Peyer's patch (tissue), 4 donors: ENCODE results near the gene CLDN4. TPM values are rescaled to one million over a fixed set of nuclear protein-coding genes. Genes with fewer than 3 reads are reported as not detected.

Experiments
- DNase-seq, 3 donors: peaks; one replicate each; pipeline ENCODE4 v3.0.0-alpha.2; 2017 to 2019
- H3K27ac ChIP-seq, 4 donors: fragments of 200-600 bp; sonication (generic); one replicate each; pipeline ENCODE4 v1.5.1; 2016 to 2019
- H3K27me3 ChIP-seq, 2 donors: fragments of 200-600 bp; sonication (generic); one replicate each; pipeline ENCODE4 v1.5.1; 2019
- H3K36me3 ChIP-seq, 3 donors: fragments of 200-600 bp; sonication (generic); one replicate each; pipeline ENCODE4 v1.5.1; 2016 to 2019
- H3K4me1 ChIP-seq, 4 donors: fragments of 200-600 bp; sonication (generic); one replicate each; pipeline ENCODE4 v1.5.1; 2016 to 2019
- H3K4me3 ChIP-seq, 4 donors: fragments of 200-600 bp; sonication (generic); 1 replicate in 3 of 4; 2 replicates in 1 of 4; pipeline ENCODE4 v1.5.1; 2016 to 2019; ENCODE audit warnings: mild to moderate bottlenecking in 1 of 4
- H3K9me3 ChIP-seq, 4 donors: fragments of 200-600 bp; sonication (generic); one replicate each; pipeline ENCODE4 v1.5.1; 2016 to 2019; ENCODE audit warnings: mild to moderate bottlenecking in 1 of 4
- POLR2A ChIP-seq, 2 donors: fragments of 450-650 bp; IDR thresholded peaks; one replicate each; pipeline ENCODE4 v1.5.1; 2017; ENCODE audit warnings: antibody characterized with exemption in 2 of 2, mild to moderate bottlenecking in 2 of 2, moderate library complexity in 2 of 2
- total RNA-seq, 4 donors: library from RNA; depleted of rRNA; stranded (reverse); fragments of >200 nt; gene quantifications; one replicate each; pipeline ENCODE4 v1.1.0, GENCODE V29; 2016
- TF ChIP-seq, protein P1 (sequence below), 6 experiments: fragments of 450-650 bp in 4 of 6; fragments of 200-600 bp in 2 of 6; sonication (generic) in 1 of 6; IDR thresholded peaks; one replicate each; pipeline ENCODE4 v1.5.1; 2017 to 2019; ENCODE audit warnings: antibody characterized with exemption in 6 of 6, mild to moderate bottlenecking in 3 of 6, moderate library complexity in 1 of 6

The CLDN4 gene
- total RNA-seq, 4 donors from 2014 or later, result 83.3 to 551 (median 450) TPM

DNA sequence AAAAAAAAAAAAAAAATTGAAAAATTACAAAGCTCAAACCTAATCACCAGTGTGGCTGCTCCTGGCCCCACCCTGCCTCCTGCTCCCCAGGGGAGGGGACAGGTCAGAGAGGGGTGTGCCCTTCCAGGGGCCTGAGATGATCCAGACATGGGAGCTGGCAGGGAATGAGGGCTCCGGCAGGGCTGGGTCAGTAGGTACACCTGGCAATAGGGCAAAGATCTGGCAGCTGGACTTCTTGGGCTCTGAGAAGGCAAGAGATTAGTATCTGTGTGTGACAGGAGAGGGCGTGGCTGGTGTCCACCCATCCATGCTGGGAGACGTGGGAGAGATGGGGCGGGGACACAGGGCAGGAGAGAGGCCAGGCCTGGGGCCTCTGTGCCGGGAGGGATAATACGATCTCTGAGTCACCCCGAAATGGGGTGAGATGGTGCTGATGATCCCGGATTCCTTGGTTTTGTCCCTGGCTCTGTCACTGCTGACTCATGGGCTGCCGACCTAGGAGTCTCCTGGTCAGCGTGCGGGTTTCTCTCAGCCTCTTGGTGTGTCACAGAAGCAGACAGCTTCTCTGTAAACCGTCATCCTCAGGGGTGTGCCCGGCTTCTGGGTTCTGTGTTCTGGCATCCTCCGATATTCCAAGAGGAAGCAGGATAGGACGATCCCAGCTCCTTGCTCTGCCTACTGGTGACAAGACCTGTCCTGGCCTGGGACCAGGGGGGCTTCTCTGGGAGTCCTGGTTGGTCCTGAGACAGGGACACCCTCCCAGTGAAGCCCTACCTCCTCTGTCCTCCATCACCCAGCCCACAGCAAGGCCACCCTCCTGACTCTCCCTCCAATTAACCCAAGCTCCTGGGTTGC, 8.2 kb upstream of the CLDN4 start:
- Histone ChIP-seq H3K36me3 (no peaks in the 10 kb centered on the region), H3K4me3 (peak overlapping the region in 1 of 4 donors; percentile 23), H3K27me3 (no peaks in the 10 kb centered on the region), H3K4me1 (peaks cover 0 to 40% (median 9%) of the 10 kb centered on the region in 4 donors), H3K27ac (peak overlapping the region in 3 of 4 donors; percentile 78 to 96 (median 94)), H3K9me3 (no peaks in the 10 kb centered on the region)
- TF ChIP-seq, protein P1, sequence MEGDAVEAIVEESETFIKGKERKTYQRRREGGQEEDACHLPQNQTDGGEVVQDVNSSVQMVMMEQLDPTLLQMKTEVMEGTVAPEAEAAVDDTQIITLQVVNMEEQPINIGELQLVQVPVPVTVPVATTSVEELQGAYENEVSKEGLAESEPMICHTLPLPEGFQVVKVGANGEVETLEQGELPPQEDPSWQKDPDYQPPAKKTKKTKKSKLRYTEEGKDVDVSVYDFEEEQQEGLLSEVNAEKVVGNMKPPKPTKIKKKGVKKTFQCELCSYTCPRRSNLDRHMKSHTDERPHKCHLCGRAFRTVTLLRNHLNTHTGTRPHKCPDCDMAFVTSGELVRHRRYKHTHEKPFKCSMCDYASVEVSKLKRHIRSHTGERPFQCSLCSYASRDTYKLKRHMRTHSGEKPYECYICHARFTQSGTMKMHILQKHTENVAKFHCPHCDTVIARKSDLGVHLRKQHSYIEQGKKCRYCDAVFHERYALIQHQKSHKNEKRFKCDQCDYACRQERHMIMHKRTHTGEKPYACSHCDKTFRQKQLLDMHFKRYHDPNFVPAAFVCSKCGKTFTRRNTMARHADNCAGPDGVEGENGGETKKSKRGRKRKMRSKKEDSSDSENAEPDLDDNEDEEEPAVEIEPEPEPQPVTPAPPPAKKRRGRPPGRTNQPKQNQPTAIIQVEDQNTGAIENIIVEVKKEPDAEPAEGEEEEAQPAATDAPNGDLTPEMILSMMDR (IDR thresholded peaks at IDR 0.05), result no peak
- TF ChIP-seq POLR2A (IDR thresholded peaks at IDR 0.05), result peak; percentile 40 to 83
- peak in 2 of 3 donors; percentile 94 to 95 for DNase-seq

DNA sequence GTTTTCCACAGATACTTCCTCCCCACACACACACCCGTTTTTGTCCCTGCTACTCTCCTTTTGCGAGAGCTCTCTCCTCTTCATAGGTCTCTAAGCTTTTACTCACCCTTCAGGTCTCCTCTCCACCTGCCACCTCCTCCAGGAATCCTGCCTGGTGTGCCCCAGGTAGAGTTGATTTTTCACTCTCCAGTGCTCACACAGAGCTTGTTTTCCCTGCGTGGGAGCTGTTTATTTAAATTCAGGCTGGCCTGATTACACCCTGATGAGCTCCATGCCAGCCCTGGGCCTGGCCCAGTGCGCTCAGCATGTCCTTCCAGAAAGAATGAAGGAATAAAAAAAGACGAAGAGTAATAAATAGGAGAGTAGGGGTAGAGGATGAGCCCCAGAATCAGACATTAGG, 7.5 kb upstream of the CLDN4 start:
- H3K9me3 ChIP-seq, result no peaks in the 10 kb centered on the region
- H3K27me3 ChIP-seq, result no peaks in the 10 kb centered on the region
- peak overlapping the region in 3 of 4 donors; percentile 78 to 96 (median 94) for H3K27ac ChIP-seq
- H3K4me3 ChIP-seq, result no peak overlapping the region
- DNase-seq, result no peak
- no peaks in the 10 kb centered on the region for H3K36me3 ChIP-seq
- TF ChIP-seq, protein P1 (IDR thresholded peaks at IDR 0.05), result no peak
- TF ChIP-seq POLR2A (IDR thresholded peaks at IDR 0.05), result no peak
- peaks cover 0 to 47% (median 11%) of the 10 kb centered on the region in 4 donors for H3K4me1 ChIP-seq

DNA sequence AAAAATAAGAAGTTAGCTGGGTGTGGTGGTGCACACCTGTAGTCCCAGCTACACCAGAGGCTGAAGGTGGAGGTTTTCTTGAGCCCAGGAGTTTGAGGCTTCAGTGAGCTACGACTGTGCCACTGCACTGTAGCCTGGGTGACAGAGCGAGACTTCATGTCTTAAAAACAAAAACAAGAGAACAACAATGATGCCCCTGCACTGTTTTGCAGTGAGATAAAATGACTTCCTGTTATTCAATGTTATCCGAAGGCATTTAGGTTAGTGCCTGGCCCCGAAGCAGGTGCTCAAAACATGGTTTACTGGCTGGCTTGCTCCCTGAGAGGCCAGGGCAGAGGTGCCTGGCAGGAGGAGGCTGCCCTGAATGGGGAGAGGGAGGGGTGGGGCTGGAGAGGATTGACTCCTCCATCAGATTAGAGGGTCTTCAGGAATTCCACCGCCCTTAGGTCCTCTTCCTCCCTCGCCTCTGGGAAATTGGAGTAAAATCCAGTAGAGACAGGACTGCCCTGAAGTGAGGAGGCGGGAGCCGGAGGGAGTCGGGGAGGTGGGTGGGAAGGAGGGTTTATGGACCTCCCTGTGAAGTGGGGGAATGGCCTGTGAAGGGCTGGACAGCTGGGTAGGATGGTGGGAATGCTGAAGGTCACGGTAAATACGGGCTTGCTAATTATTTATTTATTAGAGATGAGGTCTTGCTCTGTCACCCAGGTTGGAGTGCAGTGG, 6.8 kb upstream of the CLDN4 start:
- no peak overlapping the region for H3K4me3 ChIP-seq
- H3K27ac ChIP-seq, result peak overlapping the region in 2 of 4 donors; percentile 94 to 96
- no peaks in the 10 kb centered on the region for H3K36me3 ChIP-seq
- H3K9me3 ChIP-seq, result no peaks in the 10 kb centered on the region
- peak in 1 of 3 donors; percentile 32 for DNase-seq
- H3K27me3 ChIP-seq, result no peaks in the 10 kb centered on the region
- peaks cover 0 to 54% (median 13%) of the 10 kb centered on the region in 4 donors for H3K4me1 ChIP-seq
- TF ChIP-seq, protein P1 (IDR thresholded peaks at IDR 0.05), result no peak
- no peak for TF ChIP-seq POLR2A (IDR thresholded peaks at IDR 0.05)

DNA sequence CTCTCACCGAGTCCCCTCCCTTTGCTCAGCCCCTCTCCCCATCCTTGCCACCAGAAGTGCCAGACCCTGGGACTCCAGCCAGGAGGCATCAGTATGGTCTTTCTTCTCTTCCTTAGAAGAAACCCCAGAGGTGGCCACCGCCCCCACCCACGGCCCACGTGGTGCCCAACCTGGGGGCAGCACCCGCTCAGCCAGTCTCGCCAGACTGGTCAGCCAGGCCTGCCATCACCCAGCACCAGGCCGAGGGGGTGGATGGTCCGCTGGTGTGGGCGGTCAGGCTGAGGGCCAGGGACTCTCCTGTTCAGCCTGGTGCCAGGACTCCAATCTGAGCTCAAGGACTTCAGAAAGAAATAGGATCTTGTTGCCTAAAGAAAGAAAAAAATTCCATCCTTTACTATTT, 5.8 kb upstream of the CLDN4 start:
- no peaks in the 10 kb centered on the region for H3K27me3 ChIP-seq
- no peak overlapping the region for H3K27ac ChIP-seq
- H3K36me3 ChIP-seq, result no peaks in the 10 kb centered on the region
- TF ChIP-seq, protein P1 (IDR thresholded peaks at IDR 0.05), result no peak
- no peak for TF ChIP-seq POLR2A (IDR thresholded peaks at IDR 0.05)
- H3K4me1 ChIP-seq, result peaks cover 0 to 57% (median 13%) of the 10 kb centered on the region in 4 donors
- H3K9me3 ChIP-seq, result no peaks in the 10 kb centered on the region
- DNase-seq, result peak in 2 of 3 donors; percentile 41 to 44
- H3K4me3 ChIP-seq, result no peak overlapping the region

DNA sequence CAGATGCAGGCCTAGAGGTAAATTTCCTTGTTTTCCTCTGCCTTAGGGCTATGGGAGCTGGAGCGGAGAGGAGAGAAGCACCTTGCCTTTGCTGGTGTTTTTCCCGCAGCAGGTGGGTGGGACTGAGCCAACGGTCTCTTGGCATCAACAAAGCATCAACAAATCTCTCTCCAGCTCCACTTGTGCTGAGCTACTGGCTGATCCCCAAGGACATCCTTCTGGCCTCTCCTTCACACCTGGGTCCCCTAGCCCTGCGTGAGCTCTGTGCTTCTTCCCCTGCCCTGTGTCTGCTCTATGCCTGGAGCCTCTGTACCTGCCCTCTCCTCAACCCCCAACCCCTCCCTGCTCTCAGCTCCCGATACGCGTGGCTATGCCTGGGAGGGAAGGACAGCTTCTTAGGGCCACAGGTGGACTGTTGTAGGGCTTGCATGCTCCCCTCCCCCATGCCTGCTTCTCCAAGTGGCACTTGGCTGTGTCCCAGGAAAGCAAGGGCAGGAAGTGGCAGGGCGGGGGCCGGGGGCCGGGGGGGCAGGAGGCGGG, 3.2 kb upstream of the CLDN4 start:
- Histone ChIP-seq H3K27ac (peak overlapping the region in 3 of 4 donors; percentile 85 to 100 (median 98)), H3K9me3 (peaks cover 0 to 3% (median 0%) of the 10 kb centered on the region in 4 donors), H3K4me3 (peak overlapping the region in 2 of 4 donors; percentile 15 to 34), H3K4me1 (peaks cover 0 to 57% (median 13%) of the 10 kb centered on the region in 4 donors), H3K36me3 (peaks cover 0 to 11% (median 0%) of the 10 kb centered on the region in 3 donors), H3K27me3 (no peaks in the 10 kb centered on the region)
- DNase-seq, result peak in 2 of 3 donors; percentile 90 to 91
- TF ChIP-seq, protein P1 (IDR thresholded peaks at IDR 0.05), result no peak
- TF ChIP-seq POLR2A (IDR thresholded peaks at IDR 0.05), result peak; percentile 39 to 69
